Activated gamma-delta T cell treated with anti-CD3 and anti-CD28 coated beads, Interleukin-2, amount 50 U/mL, for 16 hours (primary cell): ENCODE results near the gene NUAK2.
A peak's percentile ranks its signal among the peaks of the same experiment; 100 is the strongest.

Experiments
- DNase-seq: peaks from one replicate; pipeline ENCODE4 v3.0.0-alpha.2; 2020; ENCODE audit warnings: low read depth

The NUAK2 gene

GRCh38 chr1:205346956-205347574 is 25.5 kb upstream of the NUAK2 start:
- no peak for DNase-seq

DNA sequence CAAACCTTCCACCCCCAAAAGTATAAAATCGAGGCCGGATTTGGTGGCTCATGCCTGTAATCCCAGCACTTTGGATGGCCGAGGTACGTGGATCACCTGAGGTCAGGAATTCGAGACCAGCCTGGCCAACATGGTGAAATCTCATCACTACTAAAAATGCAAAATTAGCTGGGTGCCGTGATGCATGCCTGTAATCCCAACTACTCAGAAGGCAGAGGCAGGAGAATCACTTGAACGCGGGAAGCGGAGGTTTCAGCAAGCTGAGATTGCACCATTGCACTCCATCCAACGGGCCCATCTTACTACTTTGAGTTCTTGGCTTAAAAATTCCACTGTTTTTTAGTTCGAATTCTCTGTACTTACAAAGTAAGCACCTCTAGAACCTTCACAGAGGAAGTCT is 24.2 kb upstream of the NUAK2 start:
- DNase-seq = no peak

GRCh38 chr1:205344066-205344928 is 22.8 kb upstream of the NUAK2 start:
- DNase-seq = peak; percentile 19

DNA sequence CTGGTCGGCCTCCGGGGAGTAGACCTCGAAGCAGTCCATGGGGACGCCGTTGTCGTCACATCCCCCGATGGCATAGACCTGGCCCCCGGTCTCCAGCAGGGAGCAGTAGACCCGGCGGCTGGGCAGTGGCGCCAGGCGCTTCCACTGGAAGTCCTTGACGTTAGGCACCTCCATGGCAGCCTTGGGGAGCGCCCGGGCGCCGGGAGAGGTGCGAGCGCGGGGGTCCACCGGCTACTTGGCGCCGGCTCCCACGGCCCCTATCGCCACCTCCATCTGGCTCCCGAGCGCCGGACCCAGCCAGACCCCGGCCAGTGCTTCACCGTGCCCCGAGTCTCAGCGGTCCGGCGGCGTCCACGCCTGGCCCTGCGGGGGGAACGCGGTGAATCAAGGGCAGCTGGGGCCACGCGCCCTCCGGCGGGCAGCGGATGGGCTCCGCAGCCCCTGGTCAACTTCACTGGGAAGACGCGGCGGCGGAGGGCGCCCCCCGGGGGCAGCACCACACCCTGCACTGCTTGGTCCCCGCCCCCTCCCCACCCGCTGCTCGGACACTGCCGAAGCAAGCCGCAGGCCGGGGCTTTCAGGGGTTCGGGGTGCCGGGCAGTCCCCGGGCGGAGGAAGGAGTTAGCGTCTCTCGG is 22.0 kb upstream of the NUAK2 start:
- no peak for DNase-seq

DNA sequence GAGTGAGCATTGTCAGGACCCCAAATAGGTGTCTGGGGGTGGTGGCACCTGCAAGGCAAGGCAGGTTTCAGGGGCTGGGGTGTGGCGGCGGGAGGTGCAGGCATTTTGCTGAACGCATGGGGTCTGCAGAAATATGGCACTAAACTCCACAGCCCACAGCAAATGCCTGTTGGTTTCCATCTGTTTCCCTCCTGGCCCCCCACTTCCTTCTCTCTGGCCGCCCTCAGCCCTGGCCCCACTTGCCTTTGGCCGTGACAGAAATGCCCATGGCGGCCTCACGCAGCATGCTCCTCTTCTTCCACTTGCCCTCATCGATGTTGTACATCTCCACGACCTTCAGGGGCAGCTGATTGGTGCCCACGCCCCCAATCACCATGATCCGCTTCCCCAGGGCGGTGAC is 21.4 kb upstream of the NUAK2 start:
- DNase-seq = no peak

DNA sequence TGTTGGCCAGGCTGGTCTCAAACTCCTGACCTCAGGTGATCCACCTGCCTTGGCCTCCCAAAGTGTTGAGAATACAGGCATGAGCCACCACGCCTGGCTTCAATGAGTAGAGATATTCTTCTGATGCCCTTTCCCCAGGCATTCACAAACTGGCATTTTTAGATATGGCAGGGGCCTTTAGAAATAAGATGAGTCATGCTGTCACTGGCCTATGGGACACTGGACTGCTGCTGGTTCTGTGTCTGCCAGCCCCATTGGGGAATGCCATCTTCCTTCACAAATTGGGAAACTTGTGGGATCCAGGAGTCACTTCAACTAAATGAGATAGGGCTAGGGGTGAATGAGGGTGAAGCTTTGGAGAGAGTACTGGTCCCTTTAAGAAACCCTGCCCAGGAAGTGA is 19.1 kb upstream of the NUAK2 start:
- DNase-seq = no peak

GRCh38 chr1:205339717-205340116 is 18.2 kb upstream of the NUAK2 start:
- no peak for DNase-seq

DNA sequence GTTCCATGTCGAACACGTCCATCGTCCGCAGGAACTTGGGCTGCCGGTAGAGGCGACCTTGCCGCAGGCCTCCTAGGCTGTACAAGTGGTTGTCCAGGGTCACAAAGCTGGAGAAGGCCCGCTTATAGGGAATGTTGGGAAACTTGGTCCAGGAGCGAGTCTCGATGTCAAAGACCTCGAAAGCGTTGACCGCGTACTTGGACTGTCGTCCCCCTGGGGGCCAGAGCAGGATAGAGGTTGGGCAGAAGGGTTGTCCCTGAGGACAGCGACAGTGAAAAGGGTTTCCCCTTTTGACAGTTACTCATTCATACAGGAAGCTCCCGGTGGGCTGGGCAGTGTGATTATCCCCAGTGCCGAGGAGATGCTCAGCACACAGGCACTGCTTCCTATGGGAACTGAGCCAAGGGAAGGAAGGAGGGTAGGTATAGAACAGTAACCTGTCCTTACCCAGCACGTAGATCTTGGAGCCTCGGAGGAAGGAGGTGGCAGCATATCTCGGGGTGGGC is 17.7 kb upstream of the NUAK2 start:
- DNase-seq = no peak

DNA sequence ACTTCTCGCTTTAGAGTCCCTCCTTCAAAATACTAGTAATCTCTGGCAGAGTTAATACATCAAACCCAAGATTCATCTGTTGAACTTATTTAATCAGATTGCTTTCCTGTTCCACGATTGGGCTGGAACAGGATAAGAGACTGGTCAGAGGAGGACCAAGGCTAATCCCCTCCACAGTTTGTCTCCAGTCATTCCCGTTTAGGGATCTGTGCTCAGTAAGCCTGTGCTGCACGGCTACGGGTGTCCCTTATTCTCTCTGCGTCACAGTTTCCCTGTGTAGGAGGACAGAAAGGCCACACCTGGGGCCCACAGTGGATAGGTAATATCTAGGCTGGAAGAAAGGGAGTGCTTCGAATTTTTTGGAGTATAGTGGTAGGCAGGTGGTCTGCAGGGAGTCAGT is 16.5 kb upstream of the NUAK2 start:
- no peak for DNase-seq

- no peak for DNase-seq
Observed at GRCh38 chr1:205337481-205337880, 15.9 kb upstream of the NUAK2 start.

- peak; percentile 63 for DNase-seq
Observed at GRCh38 chr1:205335692-205336091, 14.1 kb upstream of the NUAK2 start.

GRCh38 chr1:205332015-205332791 is 10.7 kb upstream of the NUAK2 start:
- DNase-seq = no peak

DNA sequence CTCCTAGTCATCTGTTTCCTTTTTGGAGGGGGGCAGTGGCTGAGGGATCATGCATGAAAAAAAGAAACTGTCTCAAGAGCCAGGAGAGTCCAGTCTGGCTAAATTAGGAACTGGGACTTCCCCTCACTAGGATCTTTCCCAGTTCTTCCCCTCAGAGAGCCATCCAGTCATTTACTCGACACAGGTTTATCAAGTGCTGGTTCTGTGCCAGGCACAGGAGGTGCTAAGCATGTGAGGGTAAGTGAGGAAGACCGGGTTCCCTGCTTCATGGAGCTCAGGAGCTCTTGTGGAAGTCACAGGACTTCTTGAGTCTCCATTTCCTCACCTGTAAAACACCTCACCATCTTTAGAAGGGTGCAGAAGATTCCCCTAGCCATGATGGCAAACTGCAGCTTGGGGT is 8.6 kb upstream of the NUAK2 start:
- DNase-seq = no peak

- no peak for DNase-seq
Observed at GRCh38 chr1:205329719-205330118, 8.2 kb upstream of the NUAK2 start.

GRCh38 chr1:205328476-205328875 is 6.9 kb upstream of the NUAK2 start:
- no peak for DNase-seq

- no peak for DNase-seq
Observed at GRCh38 chr1:205326812-205327466, 5.4 kb upstream of the NUAK2 start.

DNA sequence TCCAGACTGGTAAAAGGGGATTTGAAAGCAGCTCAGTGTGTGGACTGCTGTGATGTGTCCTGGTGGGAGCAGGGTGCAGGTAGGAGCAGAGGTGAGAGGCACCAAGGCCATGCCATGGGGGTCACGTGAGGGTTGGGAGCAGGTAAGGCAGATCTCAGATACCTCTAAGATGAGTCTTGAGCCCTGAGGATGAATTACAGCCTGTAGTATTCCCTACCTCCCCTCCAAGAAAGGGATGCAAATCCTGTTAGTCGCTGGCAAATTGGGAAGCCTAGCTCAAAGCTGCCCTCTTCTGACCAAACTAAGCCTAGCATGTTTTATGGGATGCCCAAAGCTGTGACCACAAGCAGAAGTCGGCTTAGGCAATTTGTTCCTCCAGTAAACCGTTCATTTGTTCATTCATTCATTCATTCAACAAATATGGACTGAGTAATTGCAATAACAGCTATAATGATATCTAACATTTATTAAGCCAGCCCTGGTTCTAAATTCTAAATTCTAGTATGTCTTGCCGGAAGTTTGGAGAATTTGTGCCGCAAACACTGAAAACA is 3.9 kb upstream of the NUAK2 start:
- peak; percentile 39 for DNase-seq

- no peak for DNase-seq
Observed at GRCh38 chr1:205324781-205325180, 3.2 kb upstream of the NUAK2 start.

- no peak for DNase-seq
Observed at GRCh38 chr1:205323794-205324193, 2.2 kb upstream of the NUAK2 start.

DNA sequence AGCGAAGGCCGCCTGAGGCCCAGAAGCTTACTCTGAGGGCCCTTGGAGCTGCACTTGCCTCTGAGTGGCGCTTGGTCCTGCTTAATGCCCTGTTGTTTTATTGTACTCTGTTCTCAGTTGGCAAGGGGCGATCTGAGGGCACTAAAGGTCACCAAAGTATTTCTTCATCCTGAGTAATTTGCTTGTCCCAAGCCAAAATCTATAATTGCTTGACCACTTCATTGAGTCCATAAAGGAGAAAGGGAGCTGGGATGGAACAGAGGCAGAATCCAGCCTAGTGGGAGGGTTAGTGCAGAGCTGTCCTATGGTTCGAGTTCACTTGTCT is 376 bp upstream of the NUAK2 start:
- DNase-seq = no peak
